Sciatic nerve (tissue), 2 donors: ENCODE data around the gene SIRPB2. TPM values are rescaled to one million over a fixed set of nuclear protein-coding genes. Genes with fewer than 3 reads are reported as not detected.
"Not testable (repeated sequence)": the region's sequence is repeated elsewhere in the genome, so short reads cannot be mapped to it uniquely, and the experiment has no call there.

ENCODE experiments used
- ATAC-seq: fragments of 200-7000 bp; cut with Tn5 transposase; one replicate; pipeline ENCODE4 v1.9.1; 2020; ENCODE audit warnings: mild to moderate bottlenecking, moderate library complexity
- DNase-seq: peaks from one replicate; pipeline ENCODE4 v3.0.0-alpha.2; 2020; ENCODE audit warnings: low spot score
- intact Hi-C: fragments of 100-400 bp; cut with DNase I; formaldehyde crosslinking; loops from one replicate; pipeline ENCODE4 v1.14.2; 2022
- total RNA-seq: library from RNA; stranded (reverse); fragmentation: NEBNext Ultra II Directional; extraction: Animal tissue kit (Norgen Biotek cat#: 25700); gene quantifications from one replicate; pipeline ENCODE4 v1.2.1, GENCODE V29; 2021
- donor health status: DM: no; HTN: no; CAD: no.
- donor health status: DM: no; HTN: no; CAD: no.

The SIRPB2 gene
- total RNA-seq, 1 donor from 2014 or later: 8.2 TPM

DNA sequence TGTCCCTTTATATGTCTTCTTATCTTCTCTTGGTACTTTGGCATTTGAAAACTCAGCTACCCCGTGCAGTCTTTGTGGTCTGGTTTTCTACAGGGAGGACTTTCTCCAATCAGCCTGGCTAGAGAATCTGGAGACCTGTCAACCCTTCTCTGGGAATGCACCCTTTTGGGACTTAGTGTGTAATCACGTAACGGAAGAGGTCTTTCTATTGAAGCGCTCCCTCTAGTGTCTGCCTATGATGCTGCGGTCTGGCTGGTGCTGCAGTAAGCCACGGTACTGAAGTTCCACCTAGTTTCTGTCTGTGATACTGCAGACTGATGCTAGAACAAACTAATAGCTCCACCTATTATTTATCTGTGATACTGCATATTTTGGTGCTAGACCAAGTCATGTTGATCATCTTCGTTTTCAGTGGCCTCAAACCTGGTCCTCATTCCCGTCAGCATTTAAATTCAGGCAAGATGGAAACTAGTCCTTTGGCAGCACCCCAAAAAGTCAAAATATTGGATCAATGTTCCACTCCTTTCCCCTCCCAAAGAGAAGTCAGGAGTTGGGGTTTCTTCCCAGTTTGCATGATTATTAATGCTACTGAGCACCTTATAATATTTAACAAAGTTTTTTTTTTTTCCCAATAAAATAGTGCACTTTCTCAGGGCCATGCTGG is 12.5 kb upstream of the SIRPB2 start:
- intact Hi-C loops: no loop called here
- ATAC-seq (peak; percentile 82), DNase-seq (peak; percentile 67)

- intact Hi-C loops: no loop called here
- DNase-seq: no peak
- ATAC-seq: no peak
These were observed 9.3 kb upstream of the SIRPB2 start for GRCh38 chr20:1500496-1500895.

- ATAC-seq (no peak), DNase-seq (no peak)
- intact Hi-C loops: no loop called here
These were observed 8.6 kb upstream of the SIRPB2 start for GRCh38 chr20:1499528-1500420.

- intact Hi-C loops, DNase-seq, ATAC-seq: not testable (repeated sequence)
These were observed 6.2 kb upstream of the SIRPB2 start for GRCh38 chr20:1497371-1497770.

DNA sequence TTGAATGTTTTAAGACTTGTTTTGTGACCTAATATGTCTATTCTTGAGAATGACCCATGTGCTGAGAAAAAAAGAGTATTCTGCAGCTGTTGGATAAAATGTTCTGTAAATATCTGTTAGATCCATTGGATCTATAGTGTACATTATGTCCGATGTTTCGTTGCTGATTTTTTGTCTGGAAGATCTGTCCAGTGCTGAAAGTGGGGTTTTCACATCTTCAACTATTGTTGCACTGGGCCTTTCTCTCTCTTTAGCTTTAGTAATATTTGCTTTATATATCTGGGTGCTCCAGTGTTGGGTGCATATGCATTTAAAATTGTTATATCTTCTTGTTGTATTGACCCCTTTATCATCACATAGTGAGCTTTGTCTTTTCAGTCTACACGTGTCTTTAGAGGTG is 5.7 kb upstream of the SIRPB2 start:
- intact Hi-C loops: no loop called here
- ATAC-seq (no peak), DNase-seq (no peak)

- no peak for DNase-seq
- ATAC-seq: no peak
- intact Hi-C loops: no loop called here
These were observed 3.2 kb upstream of the SIRPB2 start for GRCh38 chr20:1494436-1494835.

DNA sequence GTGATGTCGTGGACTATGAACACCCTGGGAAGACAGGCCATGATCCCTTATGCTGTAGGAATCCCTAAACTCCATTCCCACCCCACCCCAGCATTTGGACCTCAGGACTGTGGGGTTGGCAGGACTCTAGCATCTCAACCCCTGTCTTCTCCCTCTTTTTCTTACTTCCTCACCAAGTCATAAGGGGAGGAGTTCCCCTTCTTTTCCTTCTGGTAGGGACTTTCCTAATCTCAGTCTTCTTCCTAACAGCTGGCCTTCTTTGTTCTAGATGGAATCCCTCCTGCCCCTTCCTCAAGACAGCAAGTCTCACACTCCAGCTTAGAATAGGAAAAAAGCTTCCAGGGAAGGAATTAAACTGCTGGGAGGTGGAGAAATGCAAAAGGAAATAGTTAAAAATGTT is 2.3 kb upstream of the SIRPB2 start:
- ATAC-seq: no peak
- intact Hi-C loops: no loop called here
- no peak for DNase-seq

DNA sequence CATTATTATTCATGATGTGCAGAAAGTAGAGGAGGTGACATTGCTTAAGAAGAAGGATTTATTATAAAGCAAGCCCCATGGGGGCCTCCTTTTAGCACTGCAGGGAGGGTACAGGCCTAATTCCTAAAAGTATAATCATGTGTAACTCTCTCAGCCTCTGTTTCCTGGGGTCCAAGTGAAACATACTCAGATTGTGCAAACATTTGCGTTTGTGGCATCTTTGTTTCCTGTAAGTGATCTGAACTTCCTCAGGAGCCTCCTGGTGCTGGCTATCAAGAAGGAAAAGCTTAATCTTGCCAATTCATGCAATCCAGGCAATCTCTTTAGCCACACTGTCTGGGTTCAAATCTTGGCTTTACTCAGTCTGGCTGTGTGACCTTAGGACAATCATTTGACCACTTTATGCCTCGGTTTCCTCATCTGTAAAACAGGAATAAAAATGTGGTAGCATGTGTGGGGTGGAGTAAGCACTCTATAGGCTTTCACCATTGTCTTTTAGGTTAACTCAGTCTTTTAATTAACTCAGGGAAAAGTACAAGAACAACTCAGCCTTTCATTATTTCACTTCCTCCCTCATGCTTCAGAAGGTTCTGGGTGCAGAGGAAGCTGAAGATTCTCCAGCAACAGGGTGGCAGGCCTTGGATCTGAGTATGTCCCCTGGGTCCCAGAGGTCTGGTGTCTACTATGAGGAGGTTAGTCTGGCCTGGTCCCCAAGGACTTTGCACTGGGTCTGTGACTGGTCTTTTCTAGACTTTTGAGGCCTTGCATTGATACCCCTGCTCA is 831 bp upstream of the SIRPB2 start:
- intact Hi-C loops: no loop called here
- DNase-seq (no peak), ATAC-seq (peak; percentile 50)

GRCh38 chr20:1490643-1491195 is 501 bp downstream of the SIRPB2 start:
- no peak for DNase-seq
- ATAC-seq: peak; percentile 21
- intact Hi-C loops: no loop called here

GRCh38 chr20:1489764-1490436 is 1.3 kb downstream of the SIRPB2 start:
- DNase-seq (no peak), ATAC-seq (peak; percentile 61)
- intact Hi-C loops: no loop called here

DNA sequence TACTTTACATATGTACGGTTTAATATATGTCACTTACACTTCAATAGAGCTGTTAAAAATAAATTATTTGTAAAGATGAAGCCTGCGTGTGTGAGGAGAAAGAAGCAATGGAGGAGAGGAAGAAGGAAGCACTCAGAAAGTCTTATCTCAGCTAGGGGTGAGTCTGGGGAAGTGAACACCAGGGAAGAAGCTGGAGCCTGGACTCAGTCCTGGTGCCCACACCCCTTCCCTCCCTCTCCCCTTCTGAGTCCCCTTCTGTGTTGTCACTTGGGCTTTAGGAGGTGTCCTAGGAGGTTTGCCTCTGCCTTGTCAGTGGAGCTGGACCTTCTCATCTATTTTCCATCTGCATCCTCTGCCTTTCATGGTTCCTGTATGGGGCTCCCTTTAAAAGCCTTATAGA is 1.9 kb downstream of the SIRPB2 start:
- intact Hi-C loops: no loop called here
- ATAC-seq (peak; percentile 52), DNase-seq (no peak)

- DNase-seq (no peak), ATAC-seq (no peak)
- intact Hi-C loops: no loop called here
These were observed 4.7 kb downstream of the SIRPB2 start for GRCh38 chr20:1486566-1486965.

DNA sequence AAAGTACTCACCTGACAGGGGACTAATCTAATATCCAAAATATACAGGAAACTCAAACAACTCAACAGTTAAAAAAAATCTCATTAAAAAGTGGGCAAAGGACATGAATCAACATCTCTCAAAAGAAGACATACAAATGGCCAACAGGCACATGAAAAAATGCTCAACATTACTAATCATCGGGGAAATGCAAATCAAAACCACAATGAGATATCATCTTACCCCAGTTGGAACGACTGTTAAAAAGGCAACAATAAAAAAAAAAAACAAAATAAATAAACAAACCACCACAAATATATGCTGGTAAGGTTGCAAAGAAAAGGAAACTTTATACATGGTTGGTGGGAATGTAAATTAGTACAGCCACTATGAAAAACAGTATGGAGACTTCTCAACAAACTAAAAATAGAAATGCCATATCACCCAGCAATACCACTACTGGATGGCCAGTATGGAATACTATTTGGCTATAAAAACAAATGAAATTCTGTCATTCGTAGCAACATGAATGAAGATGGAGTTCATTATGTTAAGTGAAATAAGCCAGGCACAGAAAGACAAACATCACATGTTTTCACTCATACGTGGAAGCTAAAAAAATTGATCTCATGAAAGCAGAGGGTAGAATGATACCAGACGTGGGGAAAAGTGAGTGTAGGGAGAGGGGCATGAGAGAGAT is 6.6 kb downstream of the SIRPB2 start:
- no peak for DNase-seq
- intact Hi-C loops: no loop called here
- ATAC-seq: no peak

GRCh38 chr20:1479831-1480595 is 11.2 kb downstream of the SIRPB2 start:
- ATAC-seq (no peak), DNase-seq (no peak)
- intact Hi-C loops: no loop called here

DNA sequence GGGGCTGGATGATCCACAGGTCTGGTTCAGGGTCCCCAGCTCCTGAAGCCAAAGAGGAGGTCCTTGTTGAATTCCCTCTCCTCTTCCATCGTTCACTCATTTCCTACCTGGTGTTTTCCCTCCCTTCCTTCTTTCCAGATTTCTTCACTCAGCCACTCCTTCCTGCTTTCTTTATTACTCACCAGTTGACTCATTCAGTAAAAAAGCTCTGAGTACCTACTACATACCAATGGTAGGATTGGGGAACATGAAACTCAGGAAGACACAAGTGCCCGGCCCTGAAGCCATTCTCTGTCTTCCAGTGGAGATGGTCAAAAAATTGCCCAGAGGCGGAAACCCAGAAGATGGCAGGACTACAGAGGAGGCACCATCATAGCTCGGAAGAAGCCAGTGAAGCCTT is 12.7 kb downstream of the SIRPB2 start:
- DNase-seq: no peak
- ATAC-seq: no peak
- intact Hi-C loops: no loop called here

GRCh38 chr20:1477896-1478490 is 13.2 kb downstream of the SIRPB2 start:
- intact Hi-C loops: no loop called here
- no peak for DNase-seq
- no peak for ATAC-seq

DNA sequence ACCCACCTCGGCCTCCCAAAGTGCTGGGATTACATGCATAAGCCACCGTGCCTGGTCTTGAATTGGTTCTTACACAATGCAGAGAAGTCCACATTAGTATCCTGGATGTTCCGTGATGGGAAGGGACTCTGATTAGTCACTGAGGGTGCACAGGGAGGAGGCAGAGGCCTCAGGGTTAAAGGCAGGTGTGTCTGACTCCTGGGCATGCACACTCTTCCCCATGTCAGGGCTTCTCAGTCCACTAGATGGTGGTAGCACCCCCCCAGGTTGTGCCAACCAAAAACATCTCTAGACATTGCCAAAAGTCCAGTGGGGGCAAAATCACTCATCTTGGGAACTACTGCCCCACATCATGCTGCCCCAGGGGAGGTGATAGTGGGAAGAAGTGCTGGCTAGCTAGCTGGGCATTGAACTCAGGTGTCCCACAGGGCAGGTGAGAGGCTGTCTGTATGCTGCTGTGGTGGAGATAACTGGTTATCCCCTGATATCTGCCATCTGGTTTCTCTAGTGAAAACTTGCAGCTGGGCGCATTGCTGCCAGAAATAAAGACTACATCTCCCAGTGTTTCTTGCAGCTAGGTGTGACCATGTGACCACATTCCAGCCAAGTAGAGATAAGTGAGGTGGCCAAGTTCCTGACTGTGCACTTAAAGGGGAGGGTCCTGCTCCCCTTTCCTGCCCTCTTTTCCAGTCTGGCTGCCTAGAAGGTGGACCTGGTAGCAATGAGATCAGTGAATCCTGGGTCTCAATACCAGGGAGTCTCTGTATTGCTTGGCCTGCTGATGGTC is 16.2 kb downstream of the SIRPB2 start:
- DNase-seq (no peak), ATAC-seq (no peak)
- intact Hi-C loops: no loop called here
